Activated CD8-positive, alpha-beta T cell treated with anti-CD3 and anti-CD28 coated beads for 36 hours (primary cell): ENCODE measurements around the gene LAIR1. TPM values are rescaled to one million over a fixed set of nuclear protein-coding genes. Genes with fewer than 3 reads are reported as not detected.
A peak's percentile ranks its signal among the peaks of the same experiment; 100 is the strongest.
"Not testable (repeated sequence)": the region's sequence is repeated elsewhere in the genome, so short reads cannot be mapped to it uniquely, and the experiment has no call there.

ENCODE experiments used
- ATAC-seq: fragments of 200-7000 bp; cut with Tn5 transposase; one replicate; pipeline ENCODE4 v1.10.0; 2021; ENCODE audit warnings: mild to moderate bottlenecking, moderate library complexity
- CTCF ChIA-PET: fragments of 350-600 bp; sonication (Branson Sonifier 250); formaldehyde crosslinking; loops from one replicate; lab custom pipeline; 2021; ENCODE audit warnings: antibody characterized with exemption; lab: Charles Lee
- POLR2A ChIA-PET: fragments of 350-600 bp; sonication (Branson Sonifier 250); formaldehyde crosslinking; loops from one replicate; lab custom pipeline; 2021; ENCODE audit warnings: antibody characterized with exemption; lab: Charles Lee
- DNase-seq: peaks from one replicate; pipeline ENCODE4 v3.0.0-alpha.2; 2020
- H3K27ac Mint-ChIP-seq: one replicate; pipeline ENCODE4 v1.8.0; 2021; ENCODE audit warnings: mild to moderate bottlenecking, mixed read lengths
- H3K27me3 Mint-ChIP-seq: one replicate; pipeline ENCODE4 v1.8.0; 2021; ENCODE audit warnings: mixed read lengths
- H3K36me3 Mint-ChIP-seq: one replicate; pipeline ENCODE4 v1.8.0; 2021; ENCODE audit warnings: low read depth, mixed read lengths
- H3K4me1 Mint-ChIP-seq: one replicate; pipeline ENCODE4 v1.8.0; 2021; ENCODE audit warnings: low read depth, mixed read lengths
- H3K4me3 Mint-ChIP-seq: one replicate; pipeline ENCODE4 v1.8.0; 2021; ENCODE audit warnings: mild to moderate bottlenecking, moderate library complexity, mixed read lengths
- H3K9me3 Mint-ChIP-seq: one replicate; pipeline ENCODE4 v1.8.0; 2021; ENCODE audit warnings: mixed read lengths
- intact Hi-C: fragments of 100-400 bp; cut with micrococcal nuclease; formaldehyde crosslinking; loops from one replicate; pipeline ENCODE4 v1.10.0; 2022
- total RNA-seq, 2 experiments: library from RNA; stranded (reverse); gene quantifications; one replicate each; pipeline ENCODE4 v1.2.3, GENCODE V29; 2021
- TF ChIP-seq, protein P1 (sequence below): fragments of 200-600 bp; IDR thresholded peaks from one replicate; pipeline ENCODE4 v1.8.0; 2022; ENCODE audit warnings: antibody characterized with exemption, mild to moderate bottlenecking

LAIR1 gene
- total RNA-seq, 2 experiments from 2014 or later: 11.3 TPM

DNA sequence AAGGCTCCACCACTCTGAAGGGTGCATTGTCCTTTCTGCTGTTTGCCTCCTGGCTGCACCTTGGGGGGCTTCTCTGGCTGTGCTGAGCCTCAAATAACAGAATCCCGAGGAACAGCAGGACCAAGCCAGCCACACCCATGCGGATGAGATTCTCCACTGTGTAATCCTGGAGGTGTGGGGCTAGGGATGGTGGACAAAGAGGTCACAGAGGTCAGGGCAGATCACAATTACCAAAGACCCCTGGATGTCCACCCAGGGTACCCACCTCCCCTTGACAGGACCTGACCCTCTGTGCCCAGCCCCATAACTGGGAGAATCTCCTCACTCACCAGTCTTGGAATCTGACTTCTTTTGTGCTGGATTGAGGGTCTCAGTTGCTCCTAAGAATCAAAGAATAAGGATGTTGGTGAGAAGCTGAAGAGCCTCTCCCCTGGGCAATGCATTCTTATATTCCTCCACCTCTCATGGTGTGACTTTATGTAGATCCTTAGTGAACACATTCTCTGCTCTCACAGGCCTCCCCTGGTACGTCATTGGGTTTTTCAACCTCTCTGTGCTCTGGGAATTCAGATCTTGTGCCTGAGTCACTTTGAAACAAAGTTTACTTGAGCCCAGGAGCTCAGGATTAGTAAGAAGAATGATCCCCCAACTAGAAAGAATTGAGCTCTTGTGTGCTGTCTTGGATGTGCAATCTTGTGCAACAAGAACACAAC lies 31.0 kb downstream of the LAIR1 start:
- no peak overlapping the region for H3K4me3 Mint-ChIP-seq
- TF ChIP-seq, protein P1, sequence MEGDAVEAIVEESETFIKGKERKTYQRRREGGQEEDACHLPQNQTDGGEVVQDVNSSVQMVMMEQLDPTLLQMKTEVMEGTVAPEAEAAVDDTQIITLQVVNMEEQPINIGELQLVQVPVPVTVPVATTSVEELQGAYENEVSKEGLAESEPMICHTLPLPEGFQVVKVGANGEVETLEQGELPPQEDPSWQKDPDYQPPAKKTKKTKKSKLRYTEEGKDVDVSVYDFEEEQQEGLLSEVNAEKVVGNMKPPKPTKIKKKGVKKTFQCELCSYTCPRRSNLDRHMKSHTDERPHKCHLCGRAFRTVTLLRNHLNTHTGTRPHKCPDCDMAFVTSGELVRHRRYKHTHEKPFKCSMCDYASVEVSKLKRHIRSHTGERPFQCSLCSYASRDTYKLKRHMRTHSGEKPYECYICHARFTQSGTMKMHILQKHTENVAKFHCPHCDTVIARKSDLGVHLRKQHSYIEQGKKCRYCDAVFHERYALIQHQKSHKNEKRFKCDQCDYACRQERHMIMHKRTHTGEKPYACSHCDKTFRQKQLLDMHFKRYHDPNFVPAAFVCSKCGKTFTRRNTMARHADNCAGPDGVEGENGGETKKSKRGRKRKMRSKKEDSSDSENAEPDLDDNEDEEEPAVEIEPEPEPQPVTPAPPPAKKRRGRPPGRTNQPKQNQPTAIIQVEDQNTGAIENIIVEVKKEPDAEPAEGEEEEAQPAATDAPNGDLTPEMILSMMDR: no peak
- no peaks in the 10 kb centered on the region for H3K36me3 Mint-ChIP-seq
- no peak overlapping the region for H3K27ac Mint-ChIP-seq
- ChIA-PET CTCF (interaction anchor here (0.6 to 1.2 kb wide), 4 partner anchors 9 to 1682 kb away, joined by 3 to 5 read pairs (median 3); no protein-coding TSS in a partner anchor), POLR2A (no interaction called here)
- no peaks in the 10 kb centered on the region for H3K27me3 Mint-ChIP-seq
- no peak for ATAC-seq
- peaks cover 2% of the 10 kb centered on the region for H3K9me3 Mint-ChIP-seq
- intact Hi-C loops: no loop called here
- H3K4me1 Mint-ChIP-seq: peaks cover 4% of the 10 kb centered on the region
- no peak for DNase-seq

DNA sequence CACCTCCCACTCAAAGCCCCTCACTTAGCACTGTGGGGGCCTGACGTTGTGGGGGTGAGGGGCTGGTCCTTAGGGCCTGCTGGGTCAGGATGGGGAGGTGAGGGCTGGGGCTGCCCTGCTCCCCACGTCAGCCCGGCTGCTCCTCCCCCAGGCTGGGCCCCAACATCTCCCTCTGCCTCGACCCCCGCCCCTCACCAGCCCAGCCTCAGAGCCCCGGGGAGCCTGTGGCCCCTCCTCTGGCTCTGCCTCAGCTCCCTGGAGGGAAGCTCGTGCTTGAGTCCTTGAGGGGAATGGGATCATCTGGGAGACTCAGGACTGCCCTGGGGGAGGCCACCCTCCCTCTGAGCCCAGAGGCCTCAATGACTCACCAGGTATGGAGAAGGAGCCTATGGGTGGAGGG lies 32.6 kb downstream of the LAIR1 start:
- Mint-ChIP-seq H3K27ac (no peak overlapping the region), H3K36me3 (peaks cover 3% of the 10 kb centered on the region), H3K4me3 (no peak overlapping the region), H3K9me3 (peaks cover 8% of the 10 kb centered on the region), H3K27me3 (no peaks in the 10 kb centered on the region), H3K4me1 (peaks cover 12% of the 10 kb centered on the region)
- POLR2A ChIA-PET: no interaction called here
- TF ChIP-seq, protein P1: no peak
- intact Hi-C loops: no loop called here
- DNase-seq (no peak), ATAC-seq (no peak)
- CTCF ChIA-PET: interaction anchor here (3.3 kb wide), 1 partner anchor 59 kb away, joined by 12 read pairs; no protein-coding TSS in a partner anchor

DNA sequence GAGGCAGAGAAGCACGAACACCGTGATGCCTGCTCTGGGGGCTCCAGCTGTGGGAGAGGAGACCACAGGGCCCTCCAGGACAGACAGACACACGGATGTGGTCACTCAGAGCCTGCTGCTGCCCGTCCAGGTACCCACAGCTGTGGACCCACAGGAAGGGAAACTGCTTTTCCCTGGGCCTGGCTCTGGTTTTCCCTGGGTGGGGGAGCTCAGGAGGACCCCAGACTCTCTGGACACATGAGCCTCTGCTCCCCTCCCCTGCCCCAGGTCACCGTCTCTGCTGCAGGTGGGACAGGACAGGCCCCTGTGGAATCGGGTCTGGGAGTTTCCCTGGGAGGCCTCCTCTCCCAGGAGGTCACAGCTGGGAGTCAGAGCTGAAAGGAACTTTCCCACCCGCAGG lies 33.1 kb downstream of the LAIR1 start:
- Mint-ChIP-seq H3K27ac (no peak overlapping the region), H3K4me1 (peaks cover 16% of the 10 kb centered on the region), H3K27me3 (no peaks in the 10 kb centered on the region), H3K9me3 (peaks cover 8% of the 10 kb centered on the region), H3K36me3 (peaks cover 3% of the 10 kb centered on the region), H3K4me3 (no peak overlapping the region)
- ChIA-PET CTCF (interaction anchor here (3.3 kb wide), 1 partner anchor 59 kb away, joined by 12 read pairs; no protein-coding TSS in a partner anchor), POLR2A (no interaction called here)
- ATAC-seq (no peak), DNase-seq (no peak)
- TF ChIP-seq, protein P1: no peak
- intact Hi-C loops: no loop called here

DNA sequence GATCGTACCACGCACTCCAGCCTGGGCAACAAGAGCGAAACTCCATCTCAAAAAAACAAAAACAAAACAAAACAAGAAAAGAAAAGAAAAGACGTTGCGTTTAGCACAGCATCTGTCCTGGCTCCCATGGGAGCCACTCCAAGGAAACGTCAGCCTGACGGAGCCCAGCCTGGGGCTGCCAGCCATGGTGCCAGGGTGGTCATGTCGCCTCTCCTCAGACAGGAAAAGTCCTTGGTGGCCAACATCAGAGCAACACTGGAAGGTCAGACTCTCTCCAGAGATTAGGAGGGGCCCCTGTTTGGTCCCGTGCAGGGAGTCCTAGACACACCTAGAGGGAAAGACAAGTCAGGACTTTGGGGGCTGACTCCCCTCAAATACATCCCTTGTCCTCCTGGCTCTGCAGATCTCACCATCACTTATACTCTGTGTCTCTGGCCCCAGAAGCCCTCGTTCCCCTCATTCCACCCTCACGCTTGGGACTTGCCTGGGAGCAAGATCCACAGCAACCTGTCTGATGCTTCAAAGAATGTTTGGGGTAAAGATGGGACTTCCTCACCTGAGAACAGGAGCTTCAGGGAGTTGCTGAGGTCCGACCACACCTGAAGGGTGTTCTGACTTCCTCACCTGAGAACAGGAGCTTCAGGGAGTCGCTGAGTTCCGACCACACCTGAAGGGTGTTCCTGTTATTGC lies 35.1 kb downstream of the LAIR1 start:
- Mint-ChIP-seq H3K4me3 (no peak overlapping the region), H3K9me3 (peaks cover 8% of the 10 kb centered on the region), H3K27me3 (peaks cover 1% of the 10 kb centered on the region), H3K36me3 (peaks cover 3% of the 10 kb centered on the region), H3K4me1 (peaks cover 16% of the 10 kb centered on the region), H3K27ac (no peak overlapping the region)
- no peak for ATAC-seq
- ChIA-PET POLR2A (interaction anchor here (0.6 kb wide), 2 partner anchors 59 to 68 kb away, joined by 3 read pairs; no protein-coding TSS in a partner anchor), CTCF (interaction anchor here (1.0 to 3.3 kb wide), 3 partner anchors 23 to 61 kb away, joined by 3 to 12 read pairs (median 4); no protein-coding TSS in a partner anchor)
- TF ChIP-seq, protein P1: no peak
- intact Hi-C loops: no loop called here
- no peak for DNase-seq

DNA sequence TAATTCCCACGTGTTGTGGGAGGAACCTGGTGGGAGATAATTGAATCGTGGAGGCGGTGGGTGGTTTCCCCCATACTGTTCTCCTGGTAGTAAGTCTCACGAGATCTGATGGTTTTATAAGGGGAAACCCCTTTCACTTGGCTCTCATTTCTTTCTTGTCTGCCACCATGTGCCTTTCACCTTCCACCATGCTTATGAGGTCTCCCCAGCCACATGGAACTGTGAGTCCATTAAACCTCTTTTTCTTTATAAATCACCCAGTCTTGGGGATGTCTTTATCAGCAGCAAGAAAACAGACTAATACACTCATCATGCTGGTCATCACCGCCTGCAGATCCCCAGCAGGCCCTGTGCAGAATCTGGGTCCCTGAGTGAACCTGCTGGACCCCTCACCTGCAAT lies 36.0 kb downstream of the LAIR1 start:
- peak overlapping the region; percentile 1 for H3K27ac Mint-ChIP-seq
- H3K4me3 Mint-ChIP-seq, intact Hi-C loops, H3K36me3 Mint-ChIP-seq, POLR2A ChIA-PET, H3K27me3 Mint-ChIP-seq, DNase-seq, H3K9me3 Mint-ChIP-seq, ATAC-seq: not testable (repeated sequence)
- CTCF ChIA-PET: interaction anchor here (8.2 kb wide), 1 partner anchor 62 kb away, joined by 147 read pairs; no protein-coding TSS in a partner anchor
- peaks cover 16% of the 10 kb centered on the region for H3K4me1 Mint-ChIP-seq
